Spinal cord (tissue), 10 donors: Measurements from ENCODE around the gene GABPA. TPM values are rescaled to one million over a fixed set of nuclear protein-coding genes. Genes with fewer than 3 reads are reported as not detected.

Source experiments
- DNase-seq, 6 donors: peaks; one replicate each; pipeline versions ENCODE4 v3.0.0 to v3.0.0-alpha.2; 2013 to 2015; ENCODE audit warnings: low spot score in 6 of 6, low read depth in 4 of 6
- H3K27ac ChIP-seq: one replicate; pipeline ENCODE4 v1.5.1; 2013; ENCODE audit warnings: low read depth, low read length, control low read depth
- H3K27me3 ChIP-seq: one replicate; pipeline ENCODE4 v1.6.1; 2013; ENCODE audit warnings: low read length; ENCODE audit not compliant: control insufficient read depth, insufficient read depth
- H3K36me3 ChIP-seq: one replicate; pipeline ENCODE4 v1.6.1; 2013; ENCODE audit warnings: low read length; ENCODE audit not compliant: control insufficient read depth, insufficient read depth
- H3K4me1 ChIP-seq: one replicate; pipeline ENCODE4 v1.6.1; 2013; ENCODE audit warnings: low read length; ENCODE audit not compliant: control insufficient read depth, insufficient read depth
- H3K4me3 ChIP-seq: one replicate; pipeline ENCODE4 v1.5.1; 2013; ENCODE audit warnings: low read depth, low read length, control low read depth
- H3K9me3 ChIP-seq: one replicate; pipeline ENCODE4 v1.6.1; 2013; ENCODE audit warnings: low read length; ENCODE audit not compliant: control insufficient read depth, insufficient read depth
- whole genome bisulfite sequencing: methylation state at CpG from one replicate; pipeline ENCODE4 v1.1.5; 2013; ENCODE audit warnings: missing lambda C conversion rate; ENCODE audit not compliant: insufficient coverage; 5-methylcytosine and 5-hydroxymethylcytosine counted together
- polyA plus RNA-seq, 2 donors: library from polyadenylated mRNA; unstranded; fragments of 120-200 nt; gene quantifications; one replicate each; pipeline ENCODE4 v1.2.1, GENCODE V29; 2013; ENCODE audit not compliant: insufficient read length in 2 of 2
- total RNA-seq, 2 donors: library from RNA; depleted of rRNA in 1 of 2; stranded (reverse); fragments of 120-200 nt in 1 of 2; fragments of >200 nt in 1 of 2; gene quantifications; one replicate each; pipeline versions ENCODE4 v1.2.3 to v1.2.4, GENCODE V29; 2013 to 2014
- donor health status: healthy.

The GABPA gene
- total and polyA plus RNA-seq, 4 donors, result 23.9 to 53.7 (median 30.6) TPM

- Histone ChIP-seq H3K36me3 (no peaks in the 10 kb centered on the region), H3K9me3 (no peaks in the 10 kb centered on the region), H3K4me1 (no peaks in the 10 kb centered on the region), H3K4me3 (no peak overlapping the region), H3K27ac (no peak overlapping the region), H3K27me3 (no peaks in the 10 kb centered on the region)
- no CpG with 5 or more reads among the region's 1 CpG for WGBS
- DNase-seq, result no peak
These were observed 56.5 kb downstream of the GABPA start for GRCh38 chr21:25791319-25791718.

- Histone ChIP-seq H3K4me3 (no peak overlapping the region), H3K27me3 (no peaks in the 10 kb centered on the region), H3K36me3 (no peaks in the 10 kb centered on the region), H3K9me3 (no peaks in the 10 kb centered on the region), H3K27ac (no peak overlapping the region), H3K4me1 (no peaks in the 10 kb centered on the region)
- 27% methylated on average over 17 of the region's 20 CpGs for WGBS
- peak in 2 of 6 donors; percentile 57 to 63 for DNase-seq
These were observed 66.6 kb downstream of the GABPA start for GRCh38 chr21:25801217-25802014.

DNA sequence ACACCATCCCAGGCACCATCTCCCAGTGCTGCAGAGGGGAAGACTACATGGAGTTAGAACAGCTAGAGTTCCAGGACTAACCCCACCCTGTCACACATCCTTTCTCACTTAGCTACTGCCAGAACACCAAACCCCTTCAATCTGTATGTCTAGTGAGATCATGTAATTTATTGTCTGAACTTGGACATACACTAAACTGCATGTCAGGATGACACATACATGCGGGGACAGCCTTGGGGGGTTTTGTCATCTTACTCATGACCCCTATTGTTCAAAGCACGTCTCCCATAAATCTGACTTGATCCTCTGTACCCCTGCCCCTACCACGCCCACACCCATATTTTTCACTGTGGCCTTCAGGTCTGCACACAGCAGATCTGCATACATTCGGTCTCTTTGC lies 71.3 kb downstream of the GABPA start:
- DNase-seq, result no peak
- Histone ChIP-seq H3K9me3 (no peaks in the 10 kb centered on the region), H3K36me3 (no peaks in the 10 kb centered on the region), H3K4me3 (no peak overlapping the region), H3K27ac (no peak overlapping the region), H3K4me1 (no peaks in the 10 kb centered on the region), H3K27me3 (no peaks in the 10 kb centered on the region)
- WGBS, result 82% methylated on average over 3 of the region's 4 CpGs

DNA sequence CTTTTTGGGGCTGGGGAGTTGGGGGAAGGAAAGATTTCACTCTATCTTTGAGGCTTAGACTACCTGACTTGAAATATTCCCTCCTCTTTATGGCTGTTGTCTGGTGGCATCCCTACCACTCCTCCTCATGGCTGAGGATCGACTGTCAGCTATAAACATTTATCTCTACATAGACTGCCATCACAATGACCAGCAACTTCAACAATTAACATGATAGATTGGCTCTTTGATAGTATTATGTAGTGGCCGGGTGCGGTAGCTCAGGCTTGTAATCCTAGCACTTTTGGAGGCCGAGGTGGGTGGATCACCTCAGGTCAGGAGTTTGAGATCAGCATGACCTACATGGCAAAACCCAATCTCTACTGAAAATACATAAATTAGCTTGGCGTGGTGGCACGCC lies 72.4 kb downstream of the GABPA start:
- no peak for DNase-seq
- no peaks in the 10 kb centered on the region for H3K4me1 ChIP-seq
- H3K4me3 ChIP-seq, result no peak overlapping the region
- no peaks in the 10 kb centered on the region for H3K9me3 ChIP-seq
- H3K36me3 ChIP-seq, result no peaks in the 10 kb centered on the region
- no peak overlapping the region for H3K27ac ChIP-seq
- WGBS, result 94% methylated on average over 2 of the region's 6 CpGs
- H3K27me3 ChIP-seq, result no peaks in the 10 kb centered on the region

GRCh38 chr21:25809013-25809412 lies 74.2 kb downstream of the GABPA start:
- H3K4me1 ChIP-seq, result no peaks in the 10 kb centered on the region
- no peak overlapping the region for H3K4me3 ChIP-seq
- no peak for DNase-seq
- H3K36me3 ChIP-seq, result no peaks in the 10 kb centered on the region
- H3K27ac ChIP-seq, result no peak overlapping the region
- no peaks in the 10 kb centered on the region for H3K9me3 ChIP-seq
- no peaks in the 10 kb centered on the region for H3K27me3 ChIP-seq

- WGBS, result no CpG with 5 or more reads among the region's 1 CpG
- DNase-seq, result no peak
- H3K27me3 ChIP-seq, result no peaks in the 10 kb centered on the region
- no peaks in the 10 kb centered on the region for H3K4me1 ChIP-seq
- H3K27ac ChIP-seq, result no peak overlapping the region
- no peaks in the 10 kb centered on the region for H3K9me3 ChIP-seq
- H3K36me3 ChIP-seq, result no peaks in the 10 kb centered on the region
- H3K4me3 ChIP-seq, result no peak overlapping the region
These were observed 76.4 kb downstream of the GABPA start for GRCh38 chr21:25811186-25811585.

DNA sequence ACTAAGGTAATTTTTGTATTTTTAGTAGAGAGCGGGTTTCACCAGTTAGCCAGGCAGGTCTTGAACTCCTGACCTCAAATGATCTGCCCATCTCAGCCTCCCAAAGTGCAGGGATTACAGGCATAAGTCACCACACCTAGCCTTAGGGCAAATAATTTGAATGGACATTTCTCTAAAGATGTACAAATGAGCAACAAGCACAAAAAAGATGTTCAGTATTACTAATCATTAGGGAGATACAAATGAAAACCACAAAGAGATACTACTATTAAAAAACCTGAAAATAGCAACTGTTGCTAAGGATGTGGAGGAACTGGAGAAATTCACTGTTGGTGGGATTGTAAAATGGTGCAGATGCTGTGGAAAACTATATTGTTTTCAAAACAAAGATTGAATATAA lies 79.1 kb downstream of the GABPA start:
- Histone ChIP-seq H3K27me3 (no peaks in the 10 kb centered on the region), H3K27ac (no peak overlapping the region), H3K4me3 (no peak overlapping the region), H3K36me3 (no peaks in the 10 kb centered on the region), H3K4me1 (no peaks in the 10 kb centered on the region), H3K9me3 (no peaks in the 10 kb centered on the region)
- no CpG with 5 or more reads among the region's 1 CpG for WGBS
- DNase-seq, result no peak

GRCh38 chr21:25818121-25818520 lies 83.3 kb downstream of the GABPA start:
- 39% methylated on average over 4 of the region's 5 CpGs for WGBS
- Histone ChIP-seq H3K27me3 (no peaks in the 10 kb centered on the region), H3K36me3 (no peaks in the 10 kb centered on the region), H3K9me3 (no peaks in the 10 kb centered on the region), H3K4me1 (no peaks in the 10 kb centered on the region), H3K4me3 (no peak overlapping the region), H3K27ac (no peak overlapping the region)
- DNase-seq, result peak in 2 of 6 donors; percentile 28 to 73

DNA sequence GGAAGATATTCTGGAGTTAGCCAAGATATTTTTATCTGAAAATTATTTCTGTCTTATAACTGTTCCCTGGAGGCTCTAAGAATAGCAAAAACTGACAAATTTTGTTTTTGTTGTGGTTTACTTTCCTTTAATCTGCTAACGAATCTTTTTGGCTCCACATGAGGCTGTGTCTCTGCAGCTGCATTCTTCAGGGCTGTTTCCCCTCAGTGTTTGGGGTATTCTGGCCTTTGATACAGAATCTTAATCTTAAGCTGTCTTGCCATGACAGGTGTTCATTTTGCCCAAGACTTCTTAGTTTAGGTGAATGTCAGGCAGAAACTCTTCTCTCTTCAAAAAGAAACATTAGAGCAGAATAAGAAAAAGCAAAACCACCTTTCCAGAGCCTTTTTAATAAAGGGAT lies 83.8 kb downstream of the GABPA start:
- H3K4me1 ChIP-seq, result no peaks in the 10 kb centered on the region
- no peak overlapping the region for H3K27ac ChIP-seq
- WGBS, result 67% methylated on average over 1 of the region's 1 CpG
- no peaks in the 10 kb centered on the region for H3K27me3 ChIP-seq
- no peak overlapping the region for H3K4me3 ChIP-seq
- no peaks in the 10 kb centered on the region for H3K36me3 ChIP-seq
- H3K9me3 ChIP-seq, result no peaks in the 10 kb centered on the region
- DNase-seq, result no peak
